GM15510 (cell line): Measurements from ENCODE around the gene GNAT3.

ENCODE experiments used
- POLR2A ChIP-seq: IDR thresholded peaks from 3 replicates; pipeline ENCODE4 v1.6.1; 2011; ENCODE audit warnings: borderline replicate concordance; ENCODE audit not compliant: insufficient read length; ENCODE audit errors: extremely low read depth

GNAT3 gene

DNA sequence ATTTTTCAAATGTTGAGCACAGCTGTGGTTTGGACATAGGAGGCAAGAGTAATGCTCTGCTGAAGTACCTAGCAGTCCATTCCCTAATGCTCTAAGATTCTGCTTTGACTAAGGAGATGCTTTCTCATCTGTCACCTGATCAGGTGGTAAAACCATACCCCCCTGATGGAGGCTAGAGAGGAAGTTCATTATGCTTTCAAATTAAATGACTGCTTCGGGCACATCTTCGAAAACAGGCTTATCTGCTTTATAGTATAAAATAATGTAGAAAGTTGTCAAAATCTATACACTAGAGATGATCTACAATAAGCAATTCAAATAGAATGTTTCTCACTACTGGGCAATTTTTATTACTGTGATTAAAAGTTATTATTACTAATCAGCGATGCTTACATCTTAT, at the start of gene GNAT3:
GNAT3 (minus strand) TSS at position 101 of the 400 bp plus-strand sequence. CDS start 138 bp downstream, outside the sequence.
- no peak for TF ChIP-seq POLR2A

DNA sequence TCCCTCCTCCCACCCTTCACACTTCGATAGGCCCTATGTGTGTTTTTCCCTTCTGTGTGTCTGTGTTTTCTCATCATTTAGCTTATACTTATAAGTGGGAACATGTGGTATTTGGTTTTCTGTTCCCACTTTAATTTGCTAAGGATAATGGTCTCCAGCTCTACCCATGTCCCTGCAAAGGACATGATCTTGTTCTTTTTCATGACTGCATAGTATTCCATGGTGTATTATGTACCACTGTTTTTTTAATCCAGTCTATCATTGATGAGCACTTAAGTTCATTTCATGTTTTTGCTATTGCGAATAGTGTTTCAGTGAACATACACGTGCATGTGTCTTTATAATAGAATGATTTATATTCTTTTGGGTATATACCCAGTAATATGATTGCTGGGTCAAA, 46.3 kb upstream of the GNAT3 start:
- no peak for TF ChIP-seq POLR2A

DNA sequence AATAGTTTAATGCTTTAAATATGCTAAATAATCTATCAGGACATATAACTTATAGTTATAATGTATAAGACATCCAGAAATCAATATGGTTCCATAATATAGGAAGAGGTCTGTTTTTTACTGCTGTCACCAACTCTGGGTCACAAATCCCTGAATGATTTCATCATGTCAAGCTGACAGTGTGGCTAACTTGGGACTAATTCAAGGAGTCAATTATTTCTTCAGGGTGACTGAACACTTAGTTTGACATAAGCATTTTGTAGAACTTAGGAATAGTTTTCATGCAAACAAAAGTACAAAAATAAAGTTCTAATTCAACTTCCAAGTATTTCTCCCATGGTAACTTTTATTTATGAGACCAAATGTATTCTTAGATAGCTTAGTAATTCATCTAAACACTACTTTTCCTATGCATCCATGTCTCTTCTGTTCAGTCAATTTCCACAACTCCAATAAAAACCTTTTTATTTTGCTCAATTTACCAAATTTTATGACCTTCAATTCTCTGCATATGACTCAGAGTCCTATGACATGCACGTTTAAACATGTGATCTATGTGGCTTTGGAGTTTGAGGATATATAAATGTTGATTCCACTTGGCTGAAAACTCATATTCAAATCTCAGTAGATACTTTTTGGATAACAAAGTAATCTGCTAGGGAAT, 40.3 kb upstream of the GNAT3 start:
- TF ChIP-seq POLR2A = no peak

DNA sequence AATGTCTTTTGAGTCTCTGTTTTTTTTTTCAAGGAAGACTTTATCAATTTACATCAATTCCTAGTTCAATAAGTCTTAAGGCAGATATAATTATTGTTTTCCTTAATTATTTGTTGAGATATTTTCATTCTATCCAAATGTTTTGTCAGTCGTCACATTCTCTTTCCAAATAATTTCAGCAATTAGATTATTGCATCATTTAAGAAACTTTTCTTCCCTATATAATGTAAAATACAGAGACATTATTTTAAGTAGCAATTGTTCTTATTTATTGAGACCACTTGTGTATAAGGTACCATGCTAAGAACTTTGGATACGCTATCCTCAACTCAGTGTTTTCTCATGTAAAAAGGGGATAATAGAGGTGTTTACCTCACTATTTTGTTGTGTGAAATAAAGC, 38.1 kb upstream of the GNAT3 start:
- TF ChIP-seq POLR2A = no peak

DNA sequence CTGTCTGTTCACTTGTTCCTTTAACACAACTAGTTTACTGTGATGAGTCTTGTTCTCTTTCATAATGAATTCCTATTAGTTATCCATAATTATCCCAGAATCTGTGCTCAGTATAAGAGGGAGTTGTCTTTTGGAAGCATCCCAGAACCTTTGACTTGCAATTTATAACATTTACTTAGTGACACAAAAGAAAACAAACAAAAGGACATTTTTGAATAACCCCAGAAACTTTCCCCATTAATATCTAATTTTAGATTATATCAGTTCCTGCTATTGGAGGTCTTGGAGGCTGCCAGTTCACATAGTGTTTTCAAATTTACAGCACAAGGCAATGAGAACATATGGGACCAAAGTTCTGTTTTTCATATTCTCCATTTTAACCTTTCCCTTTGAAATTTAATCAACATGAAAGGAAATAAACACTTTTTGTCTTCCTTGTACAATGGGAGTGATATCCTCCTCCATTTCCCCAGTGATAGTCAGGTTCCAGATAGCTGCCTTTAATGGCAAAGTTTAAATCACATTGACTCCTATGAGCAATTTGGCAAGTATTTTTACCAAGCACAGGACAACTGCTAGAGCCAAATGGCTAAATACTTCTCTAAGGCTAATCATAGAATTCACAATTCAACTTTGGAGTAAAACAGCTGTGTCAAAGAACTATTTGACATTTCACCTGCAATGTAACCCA, 37.1 kb upstream of the GNAT3 start:
- TF ChIP-seq POLR2A = no peak

DNA sequence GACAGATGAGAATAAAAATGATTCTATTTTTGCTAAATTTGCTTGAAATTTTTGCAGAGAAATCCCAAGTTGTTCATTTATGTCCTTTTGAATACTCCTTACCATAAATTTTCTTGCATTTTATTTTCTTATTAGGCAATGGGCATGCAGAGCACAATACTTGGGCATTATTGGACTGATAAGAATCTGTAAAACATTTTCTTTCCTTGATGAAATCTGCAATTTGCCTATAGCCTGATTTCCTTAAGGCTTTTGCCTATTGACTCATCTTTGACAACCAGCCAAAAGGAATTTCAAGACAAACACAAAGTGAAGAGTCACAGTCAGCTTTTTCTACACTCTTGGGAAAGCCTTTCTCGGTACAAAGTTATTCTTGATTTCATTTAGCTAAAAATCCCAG, 30.5 kb upstream of the GNAT3 start:
- no peak for TF ChIP-seq POLR2A

DNA sequence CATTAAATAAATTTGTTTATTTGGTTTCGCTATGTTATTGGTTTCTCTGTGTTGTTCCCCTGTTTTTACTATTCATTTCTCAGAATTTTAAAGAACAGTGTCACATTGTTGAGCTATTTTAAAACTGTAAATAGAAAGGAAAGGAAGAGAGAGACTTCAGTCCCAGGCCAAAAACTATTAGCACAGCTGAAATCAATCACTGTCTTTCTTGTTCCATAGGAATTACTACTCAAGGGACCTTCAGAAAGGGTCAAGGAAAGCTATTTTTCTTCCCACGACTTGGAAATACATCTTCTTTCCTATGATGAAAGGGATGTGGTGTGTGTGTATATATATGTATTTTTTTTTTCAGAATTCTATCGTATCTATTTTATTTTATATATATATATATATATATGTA, 29.0 kb upstream of the GNAT3 start:
- no peak for TF ChIP-seq POLR2A

DNA sequence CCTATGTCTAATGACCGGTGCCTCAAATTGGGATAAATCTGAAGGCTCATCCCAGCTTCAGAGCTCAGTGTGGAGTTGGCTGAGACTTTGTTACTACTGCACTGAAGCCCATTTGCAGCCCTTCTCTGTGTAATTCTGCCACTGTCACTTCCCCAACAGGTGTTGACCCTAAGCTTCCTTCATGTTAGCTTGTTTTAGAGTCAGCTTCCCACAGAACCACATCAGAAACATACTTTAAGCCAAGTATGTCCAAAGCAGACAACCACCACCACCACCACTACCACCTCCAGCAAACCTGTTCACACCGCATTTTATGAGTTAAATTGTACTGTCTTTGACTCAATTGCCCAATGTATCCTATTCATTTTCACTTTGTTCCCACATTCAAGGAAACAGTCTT, 25.2 kb upstream of the GNAT3 start:
- no peak for TF ChIP-seq POLR2A

DNA sequence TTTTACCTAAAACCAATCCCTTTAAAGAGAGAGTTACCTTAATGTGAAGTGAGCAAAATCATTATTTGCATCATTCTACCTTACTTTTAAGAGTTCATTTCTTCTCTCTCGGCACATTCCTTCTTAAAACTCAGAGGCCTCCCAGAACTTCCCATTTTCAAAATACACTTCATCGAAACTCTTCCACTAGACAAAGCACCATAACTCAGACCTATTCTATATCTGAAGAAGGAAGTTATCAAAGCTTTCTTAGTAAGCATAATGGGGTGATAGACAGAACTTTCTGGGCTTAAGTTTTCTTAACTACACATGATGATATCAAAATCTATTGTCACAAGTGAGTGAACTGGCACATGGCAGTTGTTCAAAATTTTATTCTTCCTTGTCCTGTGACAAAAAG, 24.6 kb upstream of the GNAT3 start:
- no peak for TF ChIP-seq POLR2A

DNA sequence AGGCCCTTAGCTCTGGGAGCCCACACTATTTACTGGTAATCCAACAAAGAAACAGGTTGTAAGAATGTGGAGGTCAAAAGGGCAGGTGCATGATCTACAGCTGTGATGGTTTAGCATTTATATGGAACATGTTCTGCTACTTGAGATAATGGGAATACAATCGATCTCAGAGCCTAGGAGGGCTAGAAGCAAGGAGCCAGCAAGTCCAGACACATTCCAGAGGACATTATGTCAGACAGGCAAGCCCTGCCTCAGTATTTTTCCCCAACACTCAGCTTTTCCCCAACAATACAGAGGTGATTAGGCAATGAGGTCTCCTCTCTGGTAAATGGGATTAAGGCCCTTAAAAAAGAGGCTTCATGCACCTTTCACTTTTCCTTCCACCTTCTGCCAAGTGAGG, 21.4 kb upstream of the GNAT3 start:
- TF ChIP-seq POLR2A = no peak

DNA sequence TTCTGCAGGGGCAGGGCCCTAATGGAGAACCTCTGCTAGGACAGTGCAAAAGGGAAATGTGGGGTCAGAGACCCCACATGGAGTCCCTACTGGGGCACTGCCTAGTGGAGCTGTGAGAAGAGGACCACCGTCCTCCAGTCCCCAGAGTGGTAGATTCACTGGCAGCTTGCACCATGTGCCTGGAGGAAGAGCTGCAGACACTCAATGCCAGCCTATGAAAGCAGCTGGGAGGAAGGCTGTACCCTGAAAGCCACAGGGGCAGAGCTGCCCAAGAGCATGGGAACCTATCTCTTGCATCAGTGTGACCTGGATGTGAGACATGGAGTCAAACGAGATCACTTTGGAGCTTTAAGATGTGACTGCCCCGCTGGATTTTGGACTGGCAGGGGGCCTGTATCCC, 20.3 kb upstream of the GNAT3 start:
- TF ChIP-seq POLR2A = no peak

DNA sequence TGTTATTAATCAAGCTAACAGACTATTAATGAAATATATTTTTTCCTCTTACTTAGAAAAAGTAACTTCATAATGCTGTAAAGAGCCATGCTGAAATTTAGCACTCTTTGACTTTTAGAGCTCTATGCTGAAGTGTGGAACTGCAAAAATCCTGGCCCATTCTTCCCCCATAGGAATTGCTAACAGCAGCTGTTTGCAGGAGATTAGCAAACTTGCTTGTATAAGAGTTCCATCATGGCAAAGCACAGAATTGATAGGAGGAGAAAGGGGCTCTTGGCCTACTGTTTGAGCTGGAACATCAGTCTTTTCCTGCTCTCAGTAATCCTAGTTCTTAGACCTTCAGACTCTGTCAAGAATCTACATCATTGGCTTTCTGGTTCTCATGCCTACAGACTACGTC, 18.3 kb upstream of the GNAT3 start:
- TF ChIP-seq POLR2A = no peak

DNA sequence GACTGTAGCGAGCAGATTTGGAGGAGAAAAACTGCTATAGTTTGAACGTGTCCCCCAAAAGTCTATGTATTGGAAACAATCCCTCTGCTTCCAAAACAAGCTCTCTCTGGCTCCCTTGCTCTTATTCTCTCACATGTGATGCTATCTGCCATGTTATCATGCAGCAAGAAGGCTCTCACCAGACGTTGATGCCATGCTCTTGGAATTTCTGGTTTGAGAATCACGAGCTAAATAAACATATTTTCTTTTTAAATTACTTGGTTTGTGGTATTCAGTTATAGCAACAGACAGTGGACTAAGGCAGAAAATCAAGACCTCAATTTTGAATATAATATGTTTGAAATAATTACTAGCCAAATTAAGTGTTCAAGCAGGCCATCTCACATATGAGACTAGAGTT, 17.5 kb upstream of the GNAT3 start:
- no peak for TF ChIP-seq POLR2A

DNA sequence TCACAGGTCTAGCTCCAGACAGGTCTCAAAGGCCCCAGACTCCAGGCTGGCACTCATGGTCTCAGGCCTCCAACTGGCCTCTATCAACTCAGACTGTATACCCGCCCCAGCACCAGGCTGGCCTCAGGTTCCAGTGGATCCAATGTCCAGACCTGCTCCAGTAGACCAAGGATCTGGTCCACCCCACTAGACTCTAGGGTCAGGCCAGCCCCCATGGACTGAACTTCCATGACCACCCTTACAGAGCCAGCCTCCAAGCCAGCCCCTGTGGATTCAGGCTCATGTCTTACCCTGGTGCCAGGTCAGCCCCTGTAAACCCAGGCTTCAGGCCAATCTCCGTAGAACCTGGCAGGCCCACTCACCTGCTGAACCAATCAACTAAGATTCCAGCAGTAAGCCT, 16.8 kb upstream of the GNAT3 start:
- TF ChIP-seq POLR2A = no peak

DNA sequence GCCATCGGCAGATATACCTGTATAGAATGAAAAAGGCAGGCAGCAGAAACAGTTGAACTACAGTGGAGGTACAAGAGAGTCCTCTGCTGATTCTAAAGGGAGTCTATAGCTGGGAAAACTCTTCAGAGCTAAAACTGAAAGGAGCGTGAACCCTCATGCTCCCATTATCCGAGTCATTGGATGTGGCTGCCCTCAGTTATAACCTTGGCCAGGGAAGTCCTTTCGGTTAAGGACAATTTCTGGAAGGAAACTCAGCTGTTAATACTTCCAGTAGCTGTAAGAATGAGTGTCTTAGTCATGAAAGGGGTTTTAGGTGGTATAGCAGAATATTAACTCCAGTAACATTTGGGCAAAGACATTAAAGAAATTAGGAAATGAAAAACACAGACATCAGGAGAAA, 14.6 kb upstream of the GNAT3 start:
- TF ChIP-seq POLR2A = no peak

DNA sequence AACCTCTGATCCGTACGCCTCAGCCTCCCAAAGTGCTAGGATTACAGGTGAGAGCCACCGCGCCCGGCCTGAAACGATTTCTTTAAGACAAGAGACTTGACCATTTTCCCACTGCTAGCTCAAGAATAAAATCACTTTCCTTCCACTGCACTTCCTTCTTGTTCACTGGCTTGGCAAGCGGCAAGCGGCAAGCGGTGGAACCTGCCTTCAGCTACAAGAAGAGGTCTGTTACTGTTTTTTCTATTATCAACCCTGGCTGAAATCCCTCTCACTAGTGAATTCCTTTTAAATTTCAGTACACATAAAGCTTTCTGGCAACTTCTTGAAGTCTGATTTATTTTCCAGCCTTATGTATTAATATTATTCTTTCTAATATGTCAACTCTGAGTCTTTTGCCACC, 12.8 kb upstream of the GNAT3 start:
- no peak for TF ChIP-seq POLR2A
